Hematopoietic multipotent progenitor cell treated with erythropoietin and hydrocortisone succinate and interleukin-3 and kit ligand, for 15 days (in vitro differentiated cells): ENCODE measurements around the gene NCEH1.
"Not testable (repeated sequence)": the region's sequence is repeated elsewhere in the genome, so short reads cannot be mapped to it uniquely, and the experiment has no call there.

ENCODE experiments used
- DNase-seq: peaks from one replicate; pipeline ENCODE4 v3.0.0-alpha.2; 2015; ENCODE audit warnings: low spot score

Gene NCEH1

DNA sequence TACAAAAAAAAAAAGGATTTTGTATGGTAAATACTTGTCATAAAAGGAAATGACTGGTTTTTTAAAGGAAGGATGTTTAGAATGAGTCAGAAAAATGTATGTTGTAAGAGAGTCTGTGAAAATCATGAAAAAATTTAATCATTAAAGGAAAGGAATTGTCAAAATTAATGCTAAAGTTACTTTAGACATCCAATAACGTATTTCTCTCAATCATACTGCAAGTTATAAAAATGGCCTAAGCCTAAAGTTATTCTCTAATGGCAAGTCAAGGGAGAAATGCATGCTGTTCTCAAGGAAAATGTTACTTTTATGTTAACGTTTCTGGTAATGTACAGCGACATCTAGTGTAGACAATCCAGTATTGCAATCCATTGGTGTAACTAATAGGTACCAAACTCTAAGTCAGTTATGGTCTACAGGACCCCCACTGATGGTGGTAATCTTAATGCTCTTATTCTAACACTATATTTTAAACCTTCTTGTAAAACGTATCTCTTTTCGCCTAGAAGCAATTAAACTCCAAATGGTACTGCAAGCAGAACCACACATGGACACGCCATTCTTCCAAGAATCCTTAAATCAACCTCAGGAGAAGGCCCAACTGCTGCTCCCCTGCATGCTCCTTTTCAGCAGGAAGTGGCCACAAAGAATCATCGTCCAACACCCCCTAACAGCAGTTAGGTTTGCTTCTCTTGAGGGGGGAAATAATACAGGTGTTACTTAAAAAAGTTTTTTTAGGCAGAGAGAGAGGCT is 35.2 kb downstream of the NCEH1 start:
- DNase-seq, result peak; percentile 83

DNA sequence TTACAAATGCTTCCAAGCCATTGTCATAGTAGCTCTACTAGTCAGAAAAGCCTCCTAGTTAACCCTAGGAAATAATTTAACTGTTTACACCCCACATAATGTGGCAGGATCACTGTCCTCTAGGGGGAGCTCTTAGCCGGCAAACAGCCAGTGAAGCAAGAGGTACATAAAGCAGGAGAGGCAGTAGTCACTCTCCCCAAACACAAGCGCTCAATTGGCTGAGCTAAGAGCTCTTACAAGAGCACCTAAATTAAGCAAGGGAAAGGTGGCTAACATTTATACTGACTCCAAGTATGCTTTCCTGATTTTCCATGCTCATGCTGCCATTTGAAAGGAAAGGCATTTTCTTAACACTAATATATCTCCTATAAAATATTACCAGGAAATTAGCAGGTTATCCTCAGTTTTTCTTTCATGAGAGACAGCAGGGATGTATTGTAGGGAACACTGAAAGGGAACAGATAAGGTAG is 37.6 kb downstream of the NCEH1 start:
- peak; percentile 89 for DNase-seq

DNA sequence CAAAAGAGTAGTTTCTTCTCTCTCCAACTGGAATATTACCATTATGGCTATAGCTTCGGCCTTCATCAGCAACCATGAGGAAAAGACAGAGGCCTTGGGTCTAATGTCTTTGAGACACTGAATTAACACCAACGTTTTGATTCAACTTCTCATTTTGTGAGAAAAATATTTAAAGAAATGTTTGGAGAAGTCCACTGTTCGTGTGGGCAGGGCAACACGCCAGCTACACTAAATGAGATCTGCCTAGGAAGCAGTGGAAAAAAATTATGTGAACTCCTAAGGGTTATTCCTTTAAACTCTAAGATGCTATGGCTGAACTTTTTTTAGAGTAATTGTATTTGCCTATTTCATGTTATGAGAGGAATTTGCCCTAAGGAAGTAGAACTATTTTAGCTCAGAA is 41.8 kb downstream of the NCEH1 start:
- DNase-seq, result no peak

DNA sequence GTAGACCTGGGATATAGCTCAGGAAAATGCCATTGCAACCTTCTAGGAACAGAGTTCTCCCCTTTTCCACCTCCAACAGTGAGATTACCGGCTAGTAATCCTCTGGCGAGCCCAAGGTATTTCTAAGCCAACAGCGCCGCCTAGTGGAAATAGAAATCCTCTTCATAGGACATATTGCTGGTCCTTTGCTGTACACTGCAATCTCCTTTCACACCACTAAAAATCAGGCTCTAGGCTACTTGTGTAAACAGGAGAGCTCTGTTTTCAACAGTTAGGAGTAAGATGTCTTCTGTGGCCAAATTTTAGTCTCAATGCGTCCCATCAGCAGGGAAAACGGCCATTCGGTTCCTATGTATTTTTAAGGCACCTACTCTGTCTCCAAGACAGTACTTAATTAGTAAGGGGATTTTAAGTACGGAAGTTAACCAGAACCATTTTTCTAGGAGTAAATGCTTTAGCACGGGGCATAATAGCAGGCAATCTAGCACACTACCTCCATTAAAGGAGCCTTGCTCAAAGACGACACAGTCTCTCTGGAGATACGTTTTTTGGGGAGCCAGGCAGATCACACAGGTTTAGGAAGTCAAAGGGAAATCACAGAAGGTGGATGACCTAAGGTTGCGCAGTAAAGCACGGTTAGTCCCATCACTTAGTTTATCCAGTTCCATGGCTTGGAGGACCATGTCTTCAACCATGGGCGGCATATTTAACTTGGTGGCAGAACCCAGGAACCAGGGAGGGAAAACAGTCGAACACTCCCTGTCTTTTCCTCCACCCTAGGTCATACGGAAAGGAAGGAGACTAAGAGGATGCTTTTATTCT is 43.8 kb downstream of the NCEH1 start:
- DNase-seq, result peak; percentile 87

DNA sequence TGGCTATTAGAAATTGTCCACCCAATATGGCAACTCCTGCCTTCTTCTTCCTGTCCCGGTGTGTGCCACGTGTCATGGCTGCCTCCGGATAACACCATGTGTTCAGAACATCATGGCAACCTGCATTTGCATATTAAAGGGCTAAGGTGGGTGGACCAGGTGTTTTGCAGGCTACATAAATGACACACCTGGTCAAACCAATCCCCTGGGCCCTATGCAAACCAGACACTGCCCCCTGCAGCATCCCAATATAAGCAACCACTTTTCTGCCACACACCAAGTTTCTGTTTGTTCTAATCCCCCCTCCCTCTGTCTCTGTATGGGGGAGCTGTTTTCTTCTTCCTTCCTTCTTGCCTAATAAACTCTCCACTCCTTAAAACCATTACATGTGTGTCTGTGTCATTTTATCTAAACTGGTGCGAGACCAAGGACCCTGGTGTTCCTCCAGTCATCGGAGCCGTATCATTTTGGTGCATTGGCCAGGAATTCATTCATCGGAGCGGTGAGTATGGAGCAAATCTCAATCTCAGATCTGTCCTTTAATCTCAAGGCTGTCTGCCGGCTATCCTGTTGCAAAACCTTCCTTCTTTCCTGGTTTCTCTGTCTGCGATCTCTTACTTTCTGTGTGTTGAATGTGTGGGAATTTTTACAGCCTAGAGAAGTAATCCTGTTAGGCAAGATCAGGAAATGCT is 44.5 kb downstream of the NCEH1 start:
- no peak for DNase-seq

DNA sequence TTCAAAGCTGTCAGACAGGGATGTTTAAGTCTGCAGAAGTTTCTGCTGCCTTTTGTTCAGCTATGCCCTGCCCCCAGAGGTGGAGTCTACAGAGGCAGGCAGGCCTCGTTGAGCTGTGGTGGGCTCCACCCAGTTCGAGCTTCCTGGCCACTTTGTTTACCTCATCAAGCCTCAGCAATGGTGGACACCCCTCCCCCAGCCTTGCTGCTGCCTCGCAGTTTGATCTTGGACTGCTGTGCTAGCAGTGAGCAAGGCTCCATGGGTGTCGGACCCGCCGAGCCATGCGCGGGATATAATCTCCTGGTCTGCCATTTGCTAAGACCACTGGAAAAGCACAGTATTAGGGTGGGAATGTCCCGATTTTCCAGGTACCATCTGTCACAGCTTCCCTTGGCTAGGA is 45.4 kb downstream of the NCEH1 start:
- DNase-seq, result not testable (repeated sequence)

DNA sequence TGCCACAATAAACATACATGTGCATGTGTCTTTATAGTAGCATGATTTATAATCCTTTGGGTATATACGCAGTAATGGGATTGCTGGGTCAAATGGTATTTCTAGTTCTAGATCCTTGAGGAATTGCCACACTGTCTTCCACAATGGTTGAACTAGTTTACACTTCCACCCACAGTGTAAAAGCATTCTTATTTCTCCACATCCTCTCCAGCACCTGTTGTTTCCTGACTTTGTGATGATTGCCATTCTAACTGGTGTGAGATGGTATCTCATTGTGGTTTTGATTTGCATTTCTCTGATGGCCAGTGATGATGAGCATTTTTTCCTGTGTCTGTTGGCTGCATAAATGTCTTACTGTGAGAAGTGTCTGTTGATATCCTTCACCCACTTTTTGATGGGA is 50.4 kb downstream of the NCEH1 start:
- DNase-seq, result not testable (repeated sequence)

DNA sequence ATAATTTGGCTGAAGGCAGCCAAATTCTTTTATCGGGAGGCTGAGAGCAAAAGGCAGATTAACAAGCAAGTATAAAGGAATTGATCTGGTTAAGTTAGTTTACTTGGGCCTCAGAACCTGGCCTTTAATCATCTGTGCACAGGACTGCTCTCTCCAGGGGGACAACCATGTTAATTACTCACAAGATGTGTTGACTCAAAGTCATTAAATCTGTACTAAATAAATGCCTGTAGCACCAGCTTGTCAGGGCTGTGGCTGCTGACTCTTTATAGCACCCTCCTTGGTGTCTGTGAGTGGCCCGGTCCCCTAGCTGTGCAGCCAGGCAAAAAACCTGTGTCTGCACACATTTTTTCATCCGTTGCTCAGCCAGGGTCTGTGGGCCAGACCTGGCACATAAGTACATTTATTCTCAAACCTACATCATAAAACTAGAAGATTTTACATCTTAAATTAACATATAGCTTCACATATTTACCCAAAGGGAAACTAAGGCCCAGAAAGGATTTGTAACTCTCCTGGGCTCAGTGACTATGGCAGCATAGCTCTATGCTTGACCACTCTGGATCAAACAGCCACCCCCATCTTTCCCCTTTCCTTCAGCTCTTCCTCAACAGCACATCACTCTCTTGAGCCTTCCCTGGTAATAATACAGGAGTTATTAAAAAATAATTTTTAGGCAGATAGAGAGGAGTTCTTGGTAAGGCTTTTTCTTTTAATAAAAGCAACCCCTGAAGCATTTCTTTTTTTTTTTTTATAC is 51.4 kb downstream of the NCEH1 start:
- DNase-seq, result no peak

DNA sequence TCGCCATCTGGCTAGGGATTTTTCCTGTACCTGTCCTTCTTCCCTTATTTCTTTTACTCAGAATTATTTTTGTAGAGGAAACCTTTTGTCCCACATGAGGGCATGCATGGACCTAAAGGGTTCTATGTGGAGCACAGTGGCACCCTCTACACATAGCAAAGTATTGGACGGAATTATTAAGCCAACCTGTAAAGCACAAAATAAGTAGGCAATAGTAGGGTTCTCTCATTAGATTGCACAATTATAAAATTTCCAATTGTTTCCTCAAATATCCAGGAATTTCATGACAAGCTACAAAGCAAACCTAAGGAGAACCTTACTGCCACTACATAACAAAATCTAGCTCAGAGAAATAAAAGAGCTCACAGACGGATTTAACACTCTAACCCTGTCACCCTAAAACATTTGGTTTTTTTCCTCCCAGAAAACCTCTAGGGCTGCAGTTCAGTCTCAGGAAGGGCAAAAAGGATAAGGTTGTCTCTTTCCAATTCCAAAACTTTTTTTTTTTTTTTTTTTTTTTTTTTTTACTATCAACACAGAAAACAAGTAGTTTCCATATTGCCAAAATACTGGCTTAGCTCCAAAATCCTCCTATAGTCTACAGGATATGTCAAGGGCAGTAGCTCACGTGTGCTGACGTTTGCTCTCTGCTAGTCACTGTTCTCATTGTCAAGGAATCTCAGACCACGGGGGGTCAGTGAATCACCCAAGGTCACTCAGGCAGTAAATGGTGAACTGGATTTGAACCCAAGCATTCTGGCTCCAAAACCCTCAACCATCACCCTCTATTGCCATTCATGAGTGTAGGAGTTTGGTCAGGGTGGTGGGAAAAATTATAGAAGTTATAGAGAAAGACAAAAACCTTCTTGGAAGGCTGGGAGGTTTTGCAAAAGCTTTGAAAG is 52.3 kb downstream of the NCEH1 start:
- DNase-seq, result no peak

DNA sequence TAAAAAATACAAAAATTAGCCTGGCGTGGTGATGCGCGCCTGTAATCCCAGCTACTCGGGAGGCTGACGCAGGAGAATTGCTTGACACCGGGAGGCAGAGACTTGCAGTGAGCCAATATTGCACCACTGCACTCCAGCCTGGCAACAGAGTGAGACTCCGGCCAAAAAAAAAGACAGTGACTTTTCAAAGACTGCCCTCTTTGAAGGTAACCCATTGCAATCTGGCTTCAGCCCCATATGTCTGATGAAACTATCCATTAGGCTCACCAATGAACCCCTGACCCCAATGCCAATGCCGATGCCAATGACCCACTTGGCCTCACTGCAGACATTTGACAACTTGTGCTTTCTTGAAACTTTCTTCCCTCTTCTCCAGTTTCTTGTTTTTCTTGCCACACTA is 54.3 kb downstream of the NCEH1 start:
- no peak for DNase-seq

DNA sequence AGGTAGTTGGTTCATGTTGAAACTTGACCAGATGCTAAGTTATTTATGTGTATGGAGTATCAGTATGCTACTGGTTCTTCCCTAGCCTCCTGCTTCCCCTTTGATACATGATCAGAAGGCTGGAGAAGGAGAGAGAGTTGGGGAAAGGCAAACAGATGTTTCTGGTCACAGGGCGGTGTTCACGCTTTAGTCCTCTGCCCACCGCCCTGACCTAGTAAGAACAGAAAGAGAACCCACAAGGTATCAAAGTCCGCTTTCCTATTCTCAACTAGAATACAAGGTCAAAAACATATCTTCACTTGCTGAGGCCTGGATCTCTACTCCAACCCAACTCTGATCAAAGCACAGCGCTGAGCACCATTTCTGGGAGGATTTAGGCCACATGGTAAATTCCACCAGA is 55.5 kb downstream of the NCEH1 start:
- no peak for DNase-seq

DNA sequence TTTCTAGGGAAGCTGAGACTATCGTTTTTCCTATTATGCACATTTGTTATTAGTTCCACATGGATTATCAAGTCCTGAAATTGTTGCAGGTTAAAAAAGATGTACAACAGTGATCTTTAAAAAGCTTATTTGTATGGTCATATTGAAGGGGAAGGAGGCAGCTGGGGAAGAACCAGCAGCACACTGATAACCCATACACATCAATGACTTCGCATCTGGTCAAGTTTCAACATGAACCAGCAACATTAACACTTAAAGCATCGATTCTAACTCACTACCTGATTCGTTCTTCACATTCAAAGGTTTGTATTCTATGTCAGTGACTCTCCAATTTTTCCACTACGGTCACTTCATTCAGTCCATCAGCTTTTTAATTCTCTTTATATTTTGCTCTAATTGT is 56.4 kb downstream of the NCEH1 start:
- no peak for DNase-seq

DNA sequence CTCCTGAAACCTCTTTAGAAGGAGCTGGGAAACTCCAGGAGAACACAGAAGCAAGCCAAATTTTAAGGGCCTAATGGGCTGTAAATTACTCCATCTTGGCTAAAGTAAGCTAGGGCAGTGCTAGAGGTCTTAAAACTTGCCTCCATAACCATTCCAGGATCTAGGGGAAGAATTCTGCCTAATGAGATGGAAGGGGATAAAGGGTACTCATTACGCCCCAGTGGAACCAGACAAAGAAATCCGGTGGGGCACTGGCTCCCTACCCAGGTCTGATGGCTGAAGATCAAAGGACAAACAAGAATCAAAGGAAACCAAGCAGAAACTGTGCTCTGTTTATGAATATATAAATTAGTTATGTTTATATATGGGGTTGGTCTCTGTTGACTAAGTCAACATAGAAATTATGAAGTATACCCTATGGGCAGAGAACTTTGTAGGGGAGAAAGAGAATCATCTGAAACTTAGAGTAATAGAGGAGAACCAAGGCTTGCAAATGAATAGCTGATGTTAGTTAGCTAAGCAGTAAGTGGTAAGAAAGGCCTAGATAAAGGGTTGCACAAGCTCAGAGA is 57.8 kb downstream of the NCEH1 start:
- DNase-seq, result no peak

DNA sequence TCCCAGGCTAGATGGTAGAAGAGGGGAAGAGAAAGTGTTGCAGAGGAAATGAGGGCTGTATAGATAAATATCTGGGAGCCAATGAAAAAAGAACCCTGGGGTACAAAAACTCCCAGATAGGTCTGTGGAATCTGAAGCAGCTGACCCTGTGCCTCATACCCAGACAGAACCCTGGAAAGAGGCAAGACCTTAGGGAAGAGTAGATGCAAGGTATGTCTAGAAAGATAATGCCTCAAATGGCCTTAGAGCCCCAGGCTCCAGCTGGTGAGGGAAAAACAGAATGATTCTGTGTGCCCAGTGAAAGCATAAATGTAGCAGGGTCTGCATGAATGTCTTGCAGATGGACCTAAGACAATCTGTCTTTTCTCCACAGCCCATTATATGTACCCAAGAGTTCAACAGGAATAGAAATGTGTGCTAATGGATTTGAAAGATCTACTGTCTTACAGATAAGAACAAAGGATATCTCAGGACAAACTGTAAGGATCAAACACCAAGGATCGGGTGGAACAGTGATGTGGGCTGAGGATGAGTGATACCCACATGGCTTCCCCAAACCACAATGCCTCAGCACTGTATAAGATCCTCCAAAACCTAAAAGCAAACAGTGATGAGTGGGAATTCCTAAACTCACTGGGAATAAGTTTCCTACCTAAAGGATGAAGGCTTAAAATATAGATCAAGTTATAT is 58.8 kb downstream of the NCEH1 start:
- DNase-seq, result no peak

DNA sequence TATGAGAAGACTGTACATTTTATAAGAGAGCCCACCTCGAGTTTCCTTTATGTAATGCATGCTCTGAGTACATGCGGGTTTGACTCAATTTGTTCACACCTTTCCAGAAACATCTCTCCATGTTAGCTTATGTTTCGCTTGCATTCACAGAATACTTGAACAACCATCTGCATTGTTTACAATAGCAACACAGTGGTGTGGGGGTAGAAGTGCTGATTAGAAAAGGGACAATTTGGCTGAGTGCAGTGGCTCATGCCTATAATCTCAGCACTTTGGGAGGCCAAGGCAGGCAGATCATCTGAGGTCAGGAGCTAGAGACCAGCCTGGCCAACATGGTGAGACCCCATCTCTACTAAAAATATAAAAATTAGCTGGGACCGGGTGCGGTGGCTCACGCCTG is 60.9 kb downstream of the NCEH1 start:
- DNase-seq, result no peak

DNA sequence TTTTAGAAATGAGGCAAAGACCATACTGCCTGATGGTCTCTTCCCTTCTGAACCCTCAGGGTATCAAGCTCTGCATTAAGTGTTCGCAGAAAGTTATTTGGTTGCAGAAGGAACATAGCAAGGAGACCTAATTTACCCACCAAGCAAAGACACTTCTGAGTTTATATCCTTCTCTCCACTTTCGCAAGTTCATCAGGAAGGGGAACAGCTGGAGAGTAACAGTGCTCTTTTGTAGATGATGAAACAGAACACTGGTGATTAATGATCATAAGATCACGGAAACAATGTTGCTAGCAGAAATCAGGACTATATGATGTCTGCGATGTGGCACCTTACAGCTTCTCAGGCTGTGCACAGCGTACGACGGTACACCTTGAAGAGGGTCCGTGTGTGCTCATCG is 62.1 kb downstream of the NCEH1 start:
- no peak for DNase-seq

DNA sequence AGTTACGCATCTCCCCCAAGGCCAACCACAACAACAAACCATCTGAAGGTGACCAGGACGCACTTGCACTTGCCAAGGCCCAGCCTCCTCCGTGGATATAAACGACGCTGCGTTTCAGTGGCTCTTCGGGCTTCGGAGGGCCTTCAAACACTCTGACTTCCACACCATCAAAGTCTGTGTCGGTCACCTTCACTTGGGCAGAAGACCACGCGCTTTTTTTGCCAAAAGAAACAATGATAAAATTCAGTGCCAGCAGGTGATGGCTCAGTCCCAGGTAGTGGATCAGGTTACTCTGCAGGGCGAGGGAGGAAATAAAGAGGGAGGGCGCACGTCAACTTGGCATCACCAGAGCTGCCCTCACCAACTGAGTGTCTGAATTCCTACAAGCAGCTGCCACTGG is 63.0 kb downstream of the NCEH1 start:
- DNase-seq, result no peak

DNA sequence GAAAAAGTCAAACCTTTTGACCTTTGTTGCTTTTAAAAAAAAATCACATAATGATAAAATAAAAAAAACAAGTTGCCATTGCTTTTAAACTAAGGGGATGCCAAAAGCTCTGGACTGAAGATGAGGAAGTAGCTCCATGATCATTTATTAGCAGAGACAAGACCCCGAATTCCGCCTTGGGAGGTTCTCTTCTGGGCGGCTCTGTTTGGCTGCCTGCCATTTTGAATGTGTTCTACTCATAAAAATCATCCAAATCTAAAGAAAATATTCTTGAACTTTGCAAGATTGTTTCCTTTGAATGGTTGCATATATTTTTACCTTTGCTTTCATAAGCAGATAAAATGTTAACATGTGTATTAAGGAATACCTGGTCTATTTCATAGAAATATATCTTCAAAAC is 63.8 kb downstream of the NCEH1 start:
- no peak for DNase-seq

DNA sequence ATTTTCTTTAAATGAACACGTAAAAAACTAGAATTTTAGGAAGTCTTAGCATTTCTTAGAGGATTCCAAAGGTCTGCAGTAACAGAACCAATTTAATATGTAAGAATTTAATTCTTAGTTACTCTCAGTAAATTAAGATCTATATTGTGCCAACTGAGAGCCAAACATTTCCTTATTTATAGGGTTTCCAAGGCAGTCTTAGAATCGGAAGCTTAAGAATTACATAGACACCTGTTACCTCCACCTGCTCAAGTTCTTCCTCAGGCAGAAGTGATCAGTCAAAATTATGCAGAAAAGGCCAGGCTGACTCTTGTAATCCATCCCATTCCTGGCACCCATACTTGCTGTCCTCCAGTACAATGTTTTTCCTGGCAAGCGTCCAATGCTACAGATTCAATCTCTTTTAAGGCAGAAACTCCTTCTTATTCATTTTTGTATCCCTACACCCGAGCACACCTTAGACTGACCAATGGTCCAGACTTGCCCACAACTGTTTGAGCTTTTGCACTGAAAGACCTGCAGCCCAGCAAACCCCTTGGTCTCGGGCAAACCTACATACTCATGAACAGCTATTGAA is 64.3 kb downstream of the NCEH1 start:
- peak; percentile 20 for DNase-seq

DNA sequence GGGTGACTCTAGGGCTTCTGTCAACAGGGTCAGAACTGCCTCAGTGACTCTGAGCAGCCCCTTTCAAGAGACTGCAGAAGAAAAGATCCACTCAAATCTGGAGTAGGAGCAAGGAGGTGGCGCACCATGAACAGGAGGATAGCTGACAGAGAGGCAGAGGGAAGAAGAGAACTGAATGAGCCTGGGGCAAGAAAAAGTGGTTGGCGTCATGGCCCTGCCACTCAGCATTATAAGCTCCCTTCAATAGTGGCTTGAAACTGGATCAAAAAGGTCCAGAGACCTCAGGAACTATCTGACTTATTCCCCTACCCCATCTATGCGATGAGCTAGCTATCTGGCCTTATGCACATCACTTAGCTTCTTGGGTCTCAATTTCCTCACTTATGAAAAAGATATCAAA is 66.6 kb downstream of the NCEH1 start:
- DNase-seq, result no peak
